ENCODE measurements around the gene CDK5R2.

Gene CDK5R2

GRCh38 chr2:218993345-218994315 lies 34.2 kb downstream of the CDK5R2 start, which contains the start of gene CRYBA2:
CRYBA2 (minus strand) TSS chr2:218993422; CDS start chr2:218993176, 246 bp downstream.
- no peak for TF ChIP-seq CTCF (IDR thresholded peaks at IDR 0.05; ENCODE audit: low read depth, low read length)
- H3K4me3 ChIP-seq (ENCODE audit: low read depth, low read length), result no peak within 1 kb of the TSS
- H3K9me3 ChIP-seq (ENCODE audit: severe bottlenecking), result no peaks in the 10 kb centered on the region
- H3K36me3 ChIP-seq, result no peaks in the 10 kb centered on the region
- no peak within 1 kb of the TSS for H3K27ac ChIP-seq
- DNase-seq, result no peak
- no peaks in the 10 kb centered on the region for H3K27me3 ChIP-seq (ENCODE audit: insufficient read depth, low read depth, severe bottlenecking)

GRCh38 chr2:218995561-218995960 lies 36.1 kb downstream of the CDK5R2 start:
- no peaks in the 10 kb centered on the region for H3K9me3 ChIP-seq (ENCODE audit: severe bottlenecking)
- no peaks in the 10 kb centered on the region for H3K27me3 ChIP-seq (ENCODE audit: insufficient read depth, low read depth, severe bottlenecking)
- H3K4me3 ChIP-seq (ENCODE audit: low read depth, low read length), result no peak overlapping the region
- DNase-seq, result no peak
- no peaks in the 10 kb centered on the region for H3K36me3 ChIP-seq
- H3K27ac ChIP-seq, result peak overlapping the region; percentile 99
- TF ChIP-seq CTCF (IDR thresholded peaks at IDR 0.05; ENCODE audit: low read depth, low read length), result no peak

GRCh38 chr2:218995972-218996711 lies 36.7 kb downstream of the CDK5R2 start:
- Histone ChIP-seq H3K4me3 (ENCODE audit: low read depth, low read length) (peak overlapping the region; percentile 48), H3K27ac (peak overlapping the region; percentile 99), H3K36me3 (no peaks in the 10 kb centered on the region), H3K27me3 (ENCODE audit: insufficient read depth, low read depth, severe bottlenecking) (no peaks in the 10 kb centered on the region), H3K9me3 (ENCODE audit: severe bottlenecking) (no peaks in the 10 kb centered on the region)
- TF ChIP-seq CTCF (IDR thresholded peaks at IDR 0.05; ENCODE audit: low read depth, low read length), result peak; percentile 86
- peak; percentile 94 for DNase-seq

GRCh38 chr2:218996937-218997336 lies 37.5 kb downstream of the CDK5R2 start:
- no peak for TF ChIP-seq CTCF (IDR thresholded peaks at IDR 0.05; ENCODE audit: low read depth, low read length)
- H3K36me3 ChIP-seq, result no peaks in the 10 kb centered on the region
- H3K9me3 ChIP-seq (ENCODE audit: severe bottlenecking), result no peaks in the 10 kb centered on the region
- no peaks in the 10 kb centered on the region for H3K27me3 ChIP-seq (ENCODE audit: insufficient read depth, low read depth, severe bottlenecking)
- H3K4me3 ChIP-seq (ENCODE audit: low read depth, low read length), result no peak overlapping the region
- peak overlapping the region; percentile 99 for H3K27ac ChIP-seq
- DNase-seq, result no peak

- no peak for TF ChIP-seq CTCF (IDR thresholded peaks at IDR 0.05; ENCODE audit: low read depth, low read length)
- Histone ChIP-seq H3K27ac (peak overlapping the region; percentile 99), H3K36me3 (no peaks in the 10 kb centered on the region), H3K9me3 (ENCODE audit: severe bottlenecking) (no peaks in the 10 kb centered on the region), H3K4me3 (ENCODE audit: low read depth, low read length) (no peak overlapping the region), H3K27me3 (ENCODE audit: insufficient read depth, low read depth, severe bottlenecking) (no peaks in the 10 kb centered on the region)
- no peak for DNase-seq
These were observed 38.3 kb downstream of the CDK5R2 start for GRCh38 chr2:218997731-218998130.

All from WERI-Rb-1 (cell line).